DMS 273 (cell line): ENCODE results near the gene RNU7-1.

Source experiments
- DNase-seq: peaks from one replicate; lab custom pipeline; 2025; ENCODE audit not compliant: unreplicated experiment; lab: John Stamatoyannopoulos, UW

Gene RNU7-1

GRCh38 chr12:6987956-6988553 is 44.4 kb downstream of the RNU7-1 start:
- no peak for DNase-seq
